Stimulated activated CD8-positive, alpha-beta memory T cell treated with anti-CD3 and anti-CD28 coated beads, Interleukin-2, amount 100 ng/mL, for 1 hour (primary cell): ENCODE results near the gene TTC28.
A peak's percentile ranks its signal among the peaks of the same experiment; 100 is the strongest.

Experiments used
- DNase-seq, 2 donors: peaks; one replicate each; pipeline ENCODE4 v3.0.0-alpha.2; 2020; ENCODE audit warnings: low read depth in 2 of 2

Gene TTC28

DNA sequence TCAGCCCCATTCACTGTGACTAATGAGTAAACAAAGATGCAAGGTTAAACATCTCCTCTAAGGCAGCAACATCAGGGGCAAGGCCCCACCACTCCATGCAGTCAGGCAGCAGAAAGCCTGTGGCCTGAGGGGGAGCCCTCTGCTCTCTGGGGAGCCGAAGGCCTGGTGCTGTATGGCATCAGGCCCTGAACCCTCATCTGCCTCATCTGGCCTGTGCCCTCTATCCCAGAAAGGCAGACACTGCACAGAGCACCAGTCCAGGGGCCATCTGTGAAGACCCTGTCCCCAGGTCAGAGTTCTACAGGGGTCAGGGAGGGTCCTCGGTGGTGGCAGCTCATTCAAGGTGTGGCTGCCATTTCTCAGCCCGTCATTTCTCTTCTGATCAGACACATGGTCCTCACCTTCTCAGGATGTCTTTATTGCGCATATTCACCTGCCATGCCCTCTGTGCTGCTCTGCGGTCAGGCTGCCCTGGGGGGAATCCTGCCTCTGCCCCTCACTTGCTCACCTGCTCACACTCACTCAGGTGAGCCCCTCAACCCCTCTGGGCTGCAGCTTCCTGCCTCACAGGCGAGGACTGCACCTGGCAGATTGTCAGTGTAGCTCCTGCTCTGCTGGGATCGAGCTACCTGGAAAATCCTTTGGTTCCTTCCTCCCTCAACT lies 657.5 kb downstream of the TTC28 start:
- no peak for DNase-seq

DNA sequence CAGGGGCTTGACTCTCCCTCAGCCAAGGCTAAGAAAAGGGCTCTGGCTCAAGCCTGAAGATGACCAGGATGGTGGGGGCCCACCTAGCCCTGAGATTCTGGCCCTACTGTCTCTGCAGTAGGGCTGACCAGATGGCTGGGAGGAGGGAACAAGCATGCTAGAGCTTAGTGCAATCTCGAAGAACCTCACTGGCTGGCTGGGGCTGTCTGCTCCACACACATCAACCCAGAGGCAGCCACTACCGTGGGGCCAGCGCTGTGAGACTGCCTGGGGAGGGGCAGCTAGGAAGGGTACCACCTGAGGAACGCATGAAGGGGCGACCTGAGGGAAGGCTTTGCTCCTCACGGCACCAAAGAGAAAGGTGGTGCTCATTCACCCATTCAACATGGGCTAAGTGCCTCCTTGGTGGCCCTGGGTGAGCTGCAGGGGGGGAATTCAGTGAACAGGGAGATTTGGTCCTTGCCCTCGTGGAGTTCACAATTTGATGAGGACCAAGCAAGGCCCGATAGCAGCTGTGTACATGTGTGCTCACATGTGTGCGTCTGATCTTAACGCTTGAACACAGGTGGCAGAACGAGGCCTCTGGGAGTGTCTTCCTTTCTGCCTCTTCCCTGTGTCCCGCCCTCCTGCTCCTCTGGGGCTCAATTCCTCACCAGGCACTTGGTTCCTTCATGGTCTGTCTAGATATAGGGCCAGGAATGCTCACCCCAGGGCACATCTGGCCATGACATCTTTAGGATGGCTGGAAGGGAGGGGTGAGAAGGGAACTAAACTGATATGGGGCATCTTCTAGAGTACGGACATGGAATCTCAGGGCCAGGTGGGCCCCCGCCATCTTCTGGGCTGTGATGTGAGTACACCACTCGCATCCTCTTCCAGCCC lies 658.3 kb downstream of the TTC28 start:
- DNase-seq = no peak

DNA sequence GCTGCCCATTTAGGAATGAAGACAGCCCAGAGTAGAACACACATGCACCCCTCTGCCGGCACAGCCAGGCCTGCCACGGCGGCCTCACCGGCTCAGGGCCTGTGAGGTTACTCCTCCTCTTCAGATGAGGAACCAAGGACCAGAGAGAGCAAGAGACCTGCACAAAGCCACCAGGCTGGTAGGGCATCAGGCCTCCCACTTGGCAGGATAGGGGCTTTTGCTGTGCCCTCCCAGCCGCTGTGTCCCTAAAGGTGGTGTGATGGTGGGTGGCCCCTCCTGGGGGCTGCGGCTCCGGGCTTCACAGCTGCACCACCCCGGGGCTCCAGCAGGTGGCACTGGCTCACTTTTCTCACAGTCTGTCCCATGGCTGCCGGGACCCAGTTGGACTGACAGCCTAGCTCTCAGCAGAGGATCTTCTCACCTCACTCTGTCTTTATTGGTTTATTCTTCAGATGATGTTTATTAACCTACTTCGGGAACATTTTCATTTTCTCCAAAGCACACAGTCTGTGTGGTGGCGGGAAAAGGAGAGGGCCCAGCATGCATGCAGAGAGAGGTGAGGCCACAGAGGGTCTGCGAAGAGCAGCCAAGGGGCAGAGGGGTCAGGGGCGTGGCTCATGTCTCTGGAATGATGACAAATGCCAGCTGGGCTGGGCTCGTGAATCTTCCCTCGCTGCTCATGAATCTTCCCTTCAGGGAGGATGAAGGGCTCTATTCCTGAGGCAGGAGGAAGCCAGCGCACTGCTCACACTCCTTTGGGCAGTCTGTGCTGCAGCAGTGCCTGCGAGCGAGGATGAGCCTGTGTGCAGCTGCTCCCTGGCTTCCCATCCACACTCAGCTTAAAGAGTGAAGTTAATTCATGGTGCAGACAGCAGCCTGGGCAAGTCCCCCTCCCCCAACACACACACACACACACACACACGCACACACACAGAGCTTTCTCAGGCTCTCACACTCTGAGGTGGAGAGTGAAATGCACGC lies 659.5 kb downstream of the TTC28 start:
- peak; percentile 32 to 43 for DNase-seq

DNA sequence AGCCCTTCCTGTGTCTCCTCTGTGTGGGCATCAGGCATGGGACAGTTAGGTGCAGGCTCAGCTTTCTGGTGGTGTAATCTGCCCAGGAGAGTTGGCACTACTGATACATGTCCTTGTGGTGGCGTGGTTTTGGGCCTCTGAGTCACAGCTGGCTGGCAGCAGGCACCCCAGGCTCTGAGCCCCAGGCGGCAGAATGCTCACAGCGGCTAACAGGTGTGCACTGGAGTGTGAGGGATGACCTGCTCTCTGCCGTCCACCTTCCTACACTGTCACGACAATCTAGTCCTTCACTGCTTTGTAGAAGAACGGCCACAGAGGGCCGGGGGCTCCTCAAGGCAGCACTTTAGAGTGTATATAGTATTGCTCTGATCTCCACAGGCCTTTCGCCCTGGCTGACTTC lies 660.3 kb downstream of the TTC28 start:
- no peak for DNase-seq

DNA sequence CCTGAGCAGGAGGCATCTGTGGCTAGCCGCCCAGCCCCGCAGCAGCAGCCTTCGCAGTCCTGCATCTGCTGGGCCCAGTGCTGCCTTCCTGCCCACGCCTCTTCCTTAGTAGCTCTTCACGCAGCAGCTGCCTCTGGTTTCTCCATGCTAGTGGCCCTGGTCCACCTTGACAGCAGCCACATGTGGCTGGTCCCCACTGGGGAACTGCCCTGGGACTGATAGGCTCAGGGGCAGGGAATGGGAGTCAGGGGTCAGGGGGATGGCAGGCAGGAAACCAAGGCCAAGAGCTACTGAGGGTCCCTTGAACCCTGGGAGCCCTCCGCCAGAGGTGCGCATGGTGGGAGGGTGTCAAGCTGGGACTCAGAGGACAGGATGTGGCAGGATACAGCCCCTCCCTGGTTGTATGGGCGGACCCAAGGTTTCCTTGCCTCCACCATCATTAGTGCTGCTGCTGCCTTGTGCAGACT lies 661.1 kb downstream of the TTC28 start:
- no peak for DNase-seq

DNA sequence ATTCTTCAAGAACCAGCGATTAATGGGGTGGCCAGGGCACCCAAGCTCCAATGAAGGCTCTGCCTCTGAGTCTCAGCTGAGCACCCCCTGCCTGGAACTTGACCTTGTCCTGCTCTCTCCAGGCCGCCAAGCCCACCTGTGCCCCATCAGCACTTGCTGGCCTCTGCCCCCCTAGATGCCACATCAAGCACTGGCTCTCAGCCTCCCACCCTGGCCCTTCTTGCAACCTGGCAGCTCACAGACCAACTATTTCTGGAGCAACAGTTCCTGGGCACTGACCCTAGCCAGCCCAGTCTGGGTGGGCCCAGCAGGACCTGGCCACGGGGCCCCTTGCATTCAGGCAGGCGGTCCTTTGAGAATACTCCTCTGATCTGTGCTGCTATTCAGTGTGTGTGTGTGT lies 661.8 kb downstream of the TTC28 start:
- DNase-seq = no peak

DNA sequence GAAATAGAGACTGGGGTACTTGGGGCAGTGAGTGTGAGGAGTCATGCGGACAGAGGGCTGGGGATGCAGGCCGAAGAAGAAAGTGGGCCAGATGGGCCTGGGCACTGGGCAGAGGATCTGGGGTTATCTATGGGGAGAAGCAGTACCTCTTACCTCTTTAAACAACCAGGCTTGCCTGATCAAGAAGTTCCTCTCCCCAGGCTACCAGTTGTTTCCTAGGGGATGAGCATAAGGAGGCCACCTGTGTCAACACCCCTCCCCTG lies 662.2 kb downstream of the TTC28 start:
- no peak for DNase-seq

DNA sequence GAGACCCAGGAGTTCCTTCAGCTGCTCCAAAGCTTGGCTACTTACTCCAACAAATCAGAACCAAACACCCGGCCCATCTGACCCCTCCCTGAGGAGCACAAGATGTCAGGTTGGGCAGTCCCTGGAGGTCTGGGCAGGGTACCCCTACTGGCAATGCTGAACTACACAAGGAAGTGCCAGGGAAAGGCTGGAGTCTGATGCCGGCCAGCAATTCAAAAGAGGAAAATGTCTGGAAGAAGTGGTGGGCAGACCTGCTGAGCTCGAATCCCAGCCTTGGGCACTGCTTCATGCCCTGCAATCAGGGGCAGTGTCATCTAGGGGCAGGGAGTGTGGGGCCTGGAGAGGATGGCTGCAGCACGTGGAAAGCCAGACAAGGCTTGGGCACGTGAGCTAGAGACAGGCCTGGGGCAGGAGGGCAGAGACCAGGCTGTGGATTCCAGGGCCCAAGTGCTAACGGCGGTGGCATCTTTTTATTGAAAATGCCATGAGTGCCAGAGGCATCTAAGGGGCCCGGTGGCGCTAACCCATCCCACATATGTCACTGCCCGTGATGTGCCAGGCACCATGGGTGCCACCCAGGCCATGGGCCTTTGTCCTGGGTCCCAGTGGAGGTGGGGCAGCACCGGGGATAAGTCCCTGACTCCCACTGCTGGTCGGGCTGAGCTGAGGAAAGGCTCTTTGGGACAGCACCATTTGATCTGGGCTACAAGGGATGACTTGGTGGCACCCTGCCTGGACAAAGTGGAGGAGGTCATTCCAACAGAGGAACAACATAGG lies 662.7 kb downstream of the TTC28 start:
- DNase-seq = no peak

DNA sequence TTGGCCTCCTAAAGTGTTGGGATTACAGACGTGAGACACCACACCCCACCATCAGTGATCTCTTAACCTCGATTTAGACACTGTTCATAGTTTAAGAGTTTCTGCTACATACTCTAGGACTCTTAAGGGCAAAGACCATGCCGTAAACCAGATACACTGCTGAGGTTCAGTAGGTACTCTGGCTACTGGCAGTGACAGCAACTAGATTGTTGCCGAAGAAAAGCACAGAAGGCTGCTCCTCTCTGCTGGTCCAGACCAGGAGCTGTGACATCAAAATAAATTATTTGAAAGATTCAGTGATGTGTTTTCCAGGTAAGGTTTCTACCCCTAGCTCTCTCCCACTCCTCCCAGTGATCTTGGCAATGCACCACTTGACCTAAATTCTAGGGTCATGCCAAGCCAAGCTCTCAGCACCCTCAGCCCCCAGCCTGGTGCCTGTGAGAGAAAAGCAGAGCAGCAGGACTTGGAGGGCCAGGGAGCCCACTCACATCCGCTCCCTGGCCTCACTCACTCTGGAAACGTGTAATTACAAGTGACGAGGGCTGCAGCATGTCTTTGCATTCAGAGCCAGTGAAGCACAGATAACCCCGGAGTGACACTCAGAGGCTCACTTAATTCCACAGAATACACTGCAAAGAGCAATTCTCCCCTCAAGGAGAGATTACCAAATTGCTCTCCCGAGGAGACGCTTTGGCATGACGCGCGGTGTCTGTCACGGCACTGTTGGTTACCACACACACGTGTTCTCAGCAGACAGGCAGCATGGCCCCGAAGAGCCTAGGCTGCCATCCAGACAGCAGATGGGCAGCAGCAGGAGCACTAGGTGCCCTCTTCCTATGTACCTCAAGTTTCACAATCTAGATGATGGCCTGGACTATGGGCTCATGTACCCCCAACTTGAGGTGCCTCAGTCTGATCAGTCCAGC lies 663.7 kb downstream of the TTC28 start:
- no peak for DNase-seq

DNA sequence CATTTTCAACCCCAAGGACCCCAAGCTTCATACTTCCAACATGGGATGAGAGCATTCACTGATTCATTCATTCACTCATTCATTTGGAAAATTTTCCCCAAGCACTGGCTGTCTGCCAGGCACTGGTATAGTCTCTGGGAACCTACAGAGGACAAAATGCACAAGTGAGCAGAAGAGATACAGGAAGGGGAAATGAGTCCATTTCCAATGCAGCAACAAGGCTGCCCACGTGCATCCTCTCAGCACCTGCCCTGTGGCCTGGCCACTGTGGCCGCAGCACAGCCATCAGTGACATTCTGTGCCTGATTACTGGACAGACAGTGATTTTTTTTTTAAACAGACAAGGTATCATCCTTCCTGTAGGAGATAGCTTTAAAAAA lies 664.6 kb downstream of the TTC28 start:
- DNase-seq = no peak

DNA sequence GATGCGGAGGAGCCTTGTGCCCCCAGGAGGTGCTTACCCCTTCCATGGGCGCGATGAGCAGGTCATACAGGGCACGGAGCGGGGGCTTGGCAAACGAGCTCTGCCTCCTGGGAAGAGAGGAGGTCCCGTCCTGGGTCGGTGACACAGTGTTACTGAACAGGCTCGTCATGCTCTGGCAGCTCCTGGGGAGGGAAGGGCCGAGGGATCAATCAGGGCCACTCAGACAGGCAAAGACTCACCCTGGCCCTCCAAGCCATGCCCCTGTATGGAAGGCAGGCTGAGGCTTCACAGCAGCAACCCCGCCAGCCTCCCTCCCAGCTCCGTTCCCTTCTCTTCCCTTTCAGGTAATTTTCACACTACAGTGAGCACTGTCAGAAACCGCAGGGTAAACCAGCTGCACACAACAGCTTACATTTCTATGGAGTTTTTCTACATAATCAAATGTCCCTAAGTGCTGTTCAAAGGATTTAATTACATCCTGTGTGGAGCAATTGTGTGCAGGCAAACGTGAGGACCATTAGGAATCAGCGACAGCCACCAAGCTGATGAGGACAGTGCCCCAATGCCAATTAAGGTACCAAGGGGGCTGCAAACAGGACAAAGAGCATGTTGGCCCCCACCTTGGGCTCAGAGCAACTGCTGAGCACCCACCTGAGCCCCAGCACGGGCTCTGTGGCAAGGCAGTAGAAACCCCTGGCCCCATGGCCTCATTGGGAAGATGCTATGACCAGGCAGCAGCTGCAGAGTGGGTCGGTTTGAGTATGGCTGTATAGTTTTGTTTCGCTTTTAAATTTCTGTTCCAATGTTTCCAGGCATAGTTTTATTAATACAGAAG lies 665.2 kb downstream of the TTC28 start:
- DNase-seq = no peak

DNA sequence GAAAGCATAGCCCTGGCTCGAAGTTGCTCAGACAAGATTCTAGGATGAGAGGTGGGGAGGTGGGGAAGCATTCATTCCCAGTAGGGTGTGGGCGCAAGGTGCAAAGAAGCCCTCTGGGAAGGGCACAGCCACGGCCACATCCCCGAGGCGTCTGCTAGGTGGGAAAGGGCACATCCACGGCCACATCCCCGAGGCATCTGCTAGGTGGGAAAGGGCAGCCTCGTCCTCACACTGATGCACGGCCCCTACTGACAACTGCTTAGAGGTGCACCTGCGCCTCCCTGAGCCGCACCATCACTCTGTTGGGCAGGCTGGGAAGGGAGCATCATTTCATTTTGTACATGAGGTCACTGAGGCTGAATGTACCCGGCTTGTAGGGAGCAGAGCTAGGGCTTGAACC lies 666.0 kb downstream of the TTC28 start:
- no peak for DNase-seq

DNA sequence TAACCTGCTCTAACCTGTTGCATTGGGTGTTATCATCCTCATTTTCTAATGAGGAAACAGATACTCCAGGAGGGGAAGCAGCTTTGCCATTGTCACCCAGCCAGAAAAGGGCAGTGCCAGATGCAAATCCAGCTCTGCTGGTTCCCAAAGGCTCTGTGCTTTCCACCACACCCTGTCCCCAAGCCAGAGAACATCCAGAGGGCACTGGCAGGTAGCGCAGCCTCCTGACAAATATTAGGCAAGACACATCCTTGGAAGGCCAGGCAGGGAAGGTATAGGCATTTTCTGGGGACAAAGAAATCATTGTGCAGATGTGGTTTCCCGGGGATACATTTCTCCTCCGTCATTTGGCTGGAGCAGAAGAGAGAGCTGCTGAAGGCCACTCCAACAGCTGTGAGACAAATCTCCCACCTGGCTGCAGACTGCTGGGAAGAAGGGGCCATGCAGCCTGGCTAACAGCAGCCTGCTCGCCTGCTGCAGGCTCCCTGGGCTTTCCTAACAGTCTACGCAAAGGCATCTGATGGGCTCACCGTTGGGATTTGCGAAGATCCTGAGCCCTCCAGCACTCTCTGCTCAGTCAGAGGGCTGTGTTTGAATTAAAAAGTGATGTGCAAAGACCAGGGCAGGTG lies 666.7 kb downstream of the TTC28 start:
- no peak for DNase-seq

DNA sequence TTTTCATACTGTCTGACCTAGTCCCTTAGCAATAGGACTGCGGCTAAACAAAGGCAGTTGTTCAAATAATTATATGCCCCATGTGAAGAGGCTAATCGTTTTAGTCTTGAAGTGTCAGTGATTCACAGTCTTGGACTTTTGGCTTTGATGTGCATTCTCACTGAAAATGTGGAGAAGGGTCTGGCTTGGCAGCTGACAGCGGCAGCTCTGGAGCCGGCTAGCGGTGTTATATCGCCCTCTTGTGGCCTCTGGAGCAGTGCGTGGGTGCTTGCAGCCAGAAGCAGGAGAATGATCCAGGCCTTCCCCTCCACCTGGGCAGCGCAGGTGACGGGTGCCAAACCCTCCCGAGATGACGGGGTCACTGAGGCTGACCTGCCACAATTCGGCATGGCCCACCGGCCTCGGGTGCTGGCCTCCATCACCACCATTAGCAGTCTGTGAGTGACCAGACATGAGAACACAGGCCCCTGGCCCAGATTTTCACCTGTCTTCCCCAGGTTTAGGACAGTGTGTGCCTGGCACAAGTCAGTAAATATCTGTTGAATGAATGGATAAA lies 670.3 kb downstream of the TTC28 start:
- DNase-seq = peak; percentile 23 to 56

DNA sequence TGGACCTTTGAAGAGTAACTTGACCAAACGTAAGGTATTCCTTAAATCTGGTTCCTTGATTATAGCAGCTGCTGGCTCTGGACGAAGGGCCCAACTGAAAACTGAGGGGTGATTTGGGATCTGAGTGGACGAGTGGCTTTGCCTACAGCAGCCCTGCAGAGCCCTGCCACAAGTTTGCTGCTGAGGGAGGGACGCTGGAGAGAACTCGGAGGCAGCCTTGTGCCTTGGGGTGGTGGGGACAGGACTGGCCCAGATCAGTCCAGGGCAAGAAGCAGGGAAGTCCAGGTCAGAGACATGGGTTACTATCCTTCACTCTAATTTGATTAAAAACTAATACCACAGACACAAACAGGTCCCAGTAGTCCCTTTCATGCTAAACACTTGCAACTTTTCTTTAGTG lies 671.0 kb downstream of the TTC28 start:
- no peak for DNase-seq

DNA sequence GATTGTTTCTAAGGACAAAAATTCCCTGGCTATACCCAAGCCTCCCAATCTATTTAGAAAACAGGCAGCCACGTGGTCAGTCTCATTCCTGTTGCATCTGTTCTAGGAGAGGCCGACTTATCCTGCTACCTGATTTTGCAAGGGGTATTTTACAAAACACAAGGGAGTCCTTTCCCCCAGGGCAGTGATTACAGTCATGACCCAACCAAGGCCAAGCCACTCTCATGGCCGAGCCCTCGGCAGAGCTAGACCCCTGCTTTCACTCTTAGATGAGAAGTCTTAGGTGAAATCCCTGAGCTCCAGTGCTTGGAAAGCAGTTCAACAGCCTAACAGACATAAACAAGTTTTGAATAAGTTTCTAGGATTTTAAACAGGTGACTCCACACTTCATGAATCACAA lies 671.6 kb downstream of the TTC28 start:
- DNase-seq = no peak

DNA sequence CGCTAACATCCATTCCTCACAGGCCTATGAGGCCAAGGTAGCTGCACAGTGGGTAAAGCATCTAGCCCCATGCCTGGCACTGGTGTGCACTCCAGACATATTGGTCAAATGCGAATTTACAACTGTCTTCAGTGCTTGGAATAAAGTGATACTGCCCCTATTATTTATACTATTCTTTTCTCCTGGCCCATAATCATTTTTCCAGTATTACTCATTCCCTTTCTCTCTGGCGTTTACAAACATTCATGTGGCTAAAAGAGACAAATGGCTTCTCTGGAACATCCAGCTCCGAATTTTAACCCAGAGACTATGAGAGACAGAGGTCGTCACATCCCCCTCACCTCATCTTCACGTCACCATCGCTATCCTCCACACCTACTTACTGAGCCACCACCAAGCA lies 673.4 kb downstream of the TTC28 start:
- no peak for DNase-seq

DNA sequence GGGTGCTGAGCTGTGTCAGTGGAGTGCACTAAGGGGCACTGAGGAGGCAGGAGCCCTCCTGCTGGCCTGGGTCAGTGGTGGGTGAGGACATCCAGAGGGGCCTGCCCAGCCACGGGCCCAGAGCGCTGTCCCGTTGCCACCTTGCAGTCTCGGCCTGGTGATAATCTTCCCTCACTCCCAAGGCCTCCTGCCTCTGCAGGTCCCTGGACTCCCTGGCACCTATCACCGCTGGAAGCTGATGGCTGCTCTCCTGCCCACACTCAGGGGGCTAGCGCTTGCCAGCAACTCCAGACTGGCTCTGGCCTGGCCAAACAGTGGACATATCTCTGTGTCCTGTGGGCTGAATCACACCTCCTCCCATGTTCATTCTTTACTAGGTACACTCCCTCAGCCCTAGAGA lies 674.1 kb downstream of the TTC28 start:
- no peak for DNase-seq

DNA sequence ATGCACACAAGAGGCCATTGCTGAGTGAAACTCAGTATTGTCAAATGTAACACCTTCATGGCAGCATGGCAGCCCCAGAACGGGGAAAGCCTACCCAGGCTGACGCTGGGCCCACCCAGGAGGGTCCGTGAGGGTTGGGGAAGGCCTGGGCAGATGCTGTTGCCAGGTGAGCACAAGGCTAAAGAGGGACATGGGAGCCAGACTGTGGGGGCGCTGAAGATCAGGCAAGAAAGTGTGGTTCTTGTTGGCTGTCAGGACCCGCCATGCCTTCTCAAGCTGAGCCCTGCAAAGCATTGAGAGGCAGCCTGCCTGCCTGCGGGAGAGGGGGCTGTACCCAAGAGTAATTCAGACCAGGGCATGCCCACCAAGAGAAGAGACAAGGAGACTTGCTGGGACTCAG lies 675.6 kb downstream of the TTC28 start:
- DNase-seq = no peak
